GM18868 (cell line): ENCODE data around the gene PPRC1.

Experiments used
- ATAC-seq: cut with Tn5 transposase; IDR thresholded peaks from one replicate; pipeline ENCODE4 v1.9.1; 2021; ENCODE audit warnings: mild to moderate bottlenecking, moderate library complexity; ENCODE audit not compliant: unreplicated experiment

The PPRC1 gene, protein sequence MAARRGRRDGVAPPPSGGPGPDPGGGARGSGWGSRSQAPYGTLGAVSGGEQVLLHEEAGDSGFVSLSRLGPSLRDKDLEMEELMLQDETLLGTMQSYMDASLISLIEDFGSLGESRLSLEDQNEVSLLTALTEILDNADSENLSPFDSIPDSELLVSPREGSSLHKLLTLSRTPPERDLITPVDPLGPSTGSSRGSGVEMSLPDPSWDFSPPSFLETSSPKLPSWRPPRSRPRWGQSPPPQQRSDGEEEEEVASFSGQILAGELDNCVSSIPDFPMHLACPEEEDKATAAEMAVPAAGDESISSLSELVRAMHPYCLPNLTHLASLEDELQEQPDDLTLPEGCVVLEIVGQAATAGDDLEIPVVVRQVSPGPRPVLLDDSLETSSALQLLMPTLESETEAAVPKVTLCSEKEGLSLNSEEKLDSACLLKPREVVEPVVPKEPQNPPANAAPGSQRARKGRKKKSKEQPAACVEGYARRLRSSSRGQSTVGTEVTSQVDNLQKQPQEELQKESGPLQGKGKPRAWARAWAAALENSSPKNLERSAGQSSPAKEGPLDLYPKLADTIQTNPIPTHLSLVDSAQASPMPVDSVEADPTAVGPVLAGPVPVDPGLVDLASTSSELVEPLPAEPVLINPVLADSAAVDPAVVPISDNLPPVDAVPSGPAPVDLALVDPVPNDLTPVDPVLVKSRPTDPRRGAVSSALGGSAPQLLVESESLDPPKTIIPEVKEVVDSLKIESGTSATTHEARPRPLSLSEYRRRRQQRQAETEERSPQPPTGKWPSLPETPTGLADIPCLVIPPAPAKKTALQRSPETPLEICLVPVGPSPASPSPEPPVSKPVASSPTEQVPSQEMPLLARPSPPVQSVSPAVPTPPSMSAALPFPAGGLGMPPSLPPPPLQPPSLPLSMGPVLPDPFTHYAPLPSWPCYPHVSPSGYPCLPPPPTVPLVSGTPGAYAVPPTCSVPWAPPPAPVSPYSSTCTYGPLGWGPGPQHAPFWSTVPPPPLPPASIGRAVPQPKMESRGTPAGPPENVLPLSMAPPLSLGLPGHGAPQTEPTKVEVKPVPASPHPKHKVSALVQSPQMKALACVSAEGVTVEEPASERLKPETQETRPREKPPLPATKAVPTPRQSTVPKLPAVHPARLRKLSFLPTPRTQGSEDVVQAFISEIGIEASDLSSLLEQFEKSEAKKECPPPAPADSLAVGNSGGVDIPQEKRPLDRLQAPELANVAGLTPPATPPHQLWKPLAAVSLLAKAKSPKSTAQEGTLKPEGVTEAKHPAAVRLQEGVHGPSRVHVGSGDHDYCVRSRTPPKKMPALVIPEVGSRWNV (N-terminal part only)

DNA sequence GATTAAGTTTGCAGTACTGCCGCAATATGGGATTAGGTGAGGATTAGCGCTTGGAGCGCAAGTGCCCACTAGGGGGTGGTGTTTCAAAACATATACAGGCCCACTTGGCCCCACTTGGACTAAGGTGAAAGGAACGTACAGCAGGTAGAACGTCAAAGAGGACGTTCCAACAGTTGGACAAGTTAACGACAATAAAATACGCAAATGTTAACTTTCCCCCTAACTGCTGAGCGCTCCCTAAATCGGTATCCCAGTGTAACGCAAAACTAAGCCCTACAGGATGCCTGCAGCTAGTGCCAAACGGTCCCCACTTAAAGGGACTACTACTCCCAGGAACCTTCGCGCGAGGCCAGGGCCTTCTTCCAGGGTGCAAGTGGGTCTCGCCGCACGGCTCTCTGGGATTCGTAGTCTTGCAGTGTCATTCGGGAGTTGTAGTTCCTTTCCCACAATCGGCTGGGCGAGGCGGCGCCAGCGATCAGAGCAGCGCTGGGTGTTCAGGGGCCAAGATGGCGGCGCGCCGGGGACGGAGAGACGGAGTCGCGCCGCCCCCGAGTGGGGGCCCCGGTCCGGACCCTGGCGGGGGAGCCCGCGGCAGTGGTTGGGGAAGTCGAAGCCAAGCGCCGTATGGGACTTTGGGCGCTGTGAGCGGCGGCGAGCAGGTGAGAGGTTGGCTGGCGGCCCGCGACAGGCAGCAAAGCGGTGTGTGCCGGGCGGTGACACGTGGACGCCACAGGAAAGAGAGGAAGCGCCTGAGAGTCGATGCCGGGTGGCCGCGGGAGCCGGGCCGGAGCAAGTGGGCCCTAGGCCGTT is at the start of gene PPRC1:
PPRC1 (plus strand) TSS at position 478 of the 810 bp plus-strand sequence; CDS start at position 507, 29 bp downstream.
- peak; percentile 90 for ATAC-seq

DNA sequence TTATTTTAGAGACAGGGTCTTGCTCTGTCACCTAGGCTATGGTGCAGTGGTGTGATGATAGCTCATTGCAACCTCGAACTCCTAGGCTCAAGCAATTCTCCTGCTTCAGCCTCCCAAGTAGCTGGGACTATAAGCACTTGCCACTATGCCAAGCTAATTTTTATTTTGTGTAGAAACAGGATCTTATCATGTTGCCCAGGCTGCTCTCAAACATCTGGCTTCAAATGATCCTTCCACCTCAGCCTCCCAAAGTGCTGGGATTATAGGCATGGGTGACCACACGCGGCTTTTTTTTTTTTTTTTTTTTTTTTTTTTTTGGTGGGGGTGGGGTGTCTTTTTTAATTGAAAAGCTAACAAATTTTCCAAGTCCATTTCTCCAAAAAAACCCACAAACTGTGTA is 49.3 kb upstream of the PPRC1 start:
- ATAC-seq: no peak

DNA sequence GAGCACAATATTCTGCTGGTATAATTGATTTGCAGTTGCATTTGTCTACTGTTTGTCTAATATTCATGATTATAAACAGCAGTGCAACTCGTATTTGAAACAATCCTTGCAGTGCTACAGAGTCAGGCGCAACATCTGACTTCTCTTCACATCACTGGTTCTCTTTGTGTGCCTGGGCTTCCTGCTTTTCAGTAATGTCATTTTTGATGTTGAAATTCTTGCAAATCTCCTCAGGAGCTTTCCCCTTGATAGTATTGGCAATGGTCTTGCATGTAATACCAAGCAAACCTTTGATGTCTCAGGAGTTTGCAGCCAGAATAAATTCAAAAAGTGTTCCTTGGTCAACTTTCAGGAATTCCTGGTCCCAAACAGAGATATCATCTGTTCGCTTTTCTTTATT is 47.5 kb upstream of the PPRC1 start:
- ATAC-seq: no peak

DNA sequence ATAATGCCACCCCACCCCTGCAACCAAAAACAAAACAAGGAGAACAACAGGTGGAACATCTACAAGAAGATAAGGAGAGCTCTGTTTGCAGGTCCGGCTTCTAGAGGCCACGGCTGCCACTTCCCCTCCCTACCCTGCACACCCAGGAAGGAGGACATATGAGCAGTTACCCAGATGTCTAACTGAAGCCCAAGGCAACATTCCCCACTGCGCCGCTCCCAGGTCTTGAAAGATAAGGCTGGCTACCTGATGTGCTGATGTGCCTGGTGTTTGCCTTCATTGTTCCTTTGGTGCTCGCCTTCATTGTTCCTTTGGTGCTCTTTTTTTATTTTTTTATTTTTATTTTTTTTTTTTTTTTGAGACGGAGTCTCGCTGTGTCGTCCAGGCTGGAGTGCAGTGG is 46.6 kb upstream of the PPRC1 start:
- ATAC-seq: no peak

DNA sequence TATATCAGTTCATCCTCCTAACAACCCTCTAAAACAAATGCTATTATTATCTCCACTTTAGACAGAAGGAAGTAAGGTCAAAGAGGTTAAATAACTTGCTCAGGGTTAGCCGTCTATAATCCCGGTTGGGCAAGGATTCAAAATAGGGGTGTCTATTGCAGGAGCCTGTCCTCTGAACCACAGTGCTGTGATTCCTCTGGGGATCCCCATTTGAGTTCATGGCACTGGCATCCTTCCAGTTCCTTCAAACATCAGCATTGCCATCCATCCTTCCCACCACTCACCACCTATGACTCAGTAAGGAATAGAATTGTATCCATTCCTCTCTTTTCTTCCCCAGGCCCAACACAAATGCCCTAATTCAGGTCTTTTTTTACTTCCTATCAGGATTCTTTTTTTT is 42.1 kb upstream of the PPRC1 start:
- no peak for ATAC-seq

DNA sequence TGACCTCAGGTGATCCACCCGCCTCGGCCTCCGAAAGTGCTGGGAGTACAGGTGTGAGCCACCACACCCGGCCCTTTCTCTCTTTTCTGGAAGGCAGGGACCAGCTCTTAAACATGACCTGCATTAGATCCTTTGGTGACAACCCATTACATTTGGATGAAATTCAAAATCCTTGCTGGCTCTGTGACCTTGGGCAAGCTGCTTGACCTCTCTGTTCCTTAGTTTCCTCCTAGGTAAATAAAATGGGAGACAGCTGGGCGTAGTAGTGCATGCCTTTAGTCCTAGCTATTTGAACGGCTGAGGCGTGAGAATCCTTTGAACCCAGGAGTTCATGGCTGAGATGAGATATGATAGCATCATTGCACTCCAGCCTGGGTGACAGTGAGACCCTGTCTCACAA is 36.4 kb upstream of the PPRC1 start:
- no peak for ATAC-seq

DNA sequence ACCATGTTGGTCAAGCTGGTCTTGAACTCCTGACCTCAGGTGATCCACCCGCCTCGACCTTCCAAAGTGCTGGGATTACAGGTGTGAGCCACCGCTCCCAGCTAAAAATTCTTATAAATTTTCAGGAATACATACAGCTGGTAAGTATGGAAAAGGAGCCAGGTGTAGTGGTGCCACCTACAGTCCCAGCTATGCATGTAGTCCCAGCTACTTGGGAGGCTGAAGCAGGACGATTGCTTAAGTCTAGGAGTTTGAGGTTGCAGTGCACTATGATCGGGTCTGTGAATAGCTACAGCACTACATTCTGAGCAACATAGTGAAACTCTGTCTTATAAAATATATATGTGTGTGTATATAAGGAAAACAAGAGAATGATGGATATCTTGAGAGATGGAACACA is 31.7 kb upstream of the PPRC1 start:
- ATAC-seq: no peak

DNA sequence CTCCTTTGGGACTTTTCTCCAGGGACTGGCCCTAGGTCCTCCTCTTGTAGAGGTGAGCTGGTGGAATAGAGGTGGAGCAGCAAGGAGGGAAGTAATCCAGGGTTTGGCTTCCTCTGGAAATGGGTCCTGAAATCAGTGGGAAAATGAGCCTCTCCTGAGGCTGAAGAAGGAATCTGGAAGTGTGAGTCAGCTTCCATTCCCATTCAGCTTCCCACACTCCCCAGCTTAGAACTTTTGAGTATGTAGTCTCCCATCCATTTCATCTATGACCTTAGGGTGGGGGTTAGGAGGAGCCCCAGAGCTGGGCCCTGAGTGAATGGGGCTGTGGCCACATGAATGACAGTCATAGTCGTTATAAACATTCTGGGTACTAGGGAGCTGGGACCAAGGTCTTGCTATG is 30.4 kb upstream of the PPRC1 start:
- ATAC-seq: no peak

DNA sequence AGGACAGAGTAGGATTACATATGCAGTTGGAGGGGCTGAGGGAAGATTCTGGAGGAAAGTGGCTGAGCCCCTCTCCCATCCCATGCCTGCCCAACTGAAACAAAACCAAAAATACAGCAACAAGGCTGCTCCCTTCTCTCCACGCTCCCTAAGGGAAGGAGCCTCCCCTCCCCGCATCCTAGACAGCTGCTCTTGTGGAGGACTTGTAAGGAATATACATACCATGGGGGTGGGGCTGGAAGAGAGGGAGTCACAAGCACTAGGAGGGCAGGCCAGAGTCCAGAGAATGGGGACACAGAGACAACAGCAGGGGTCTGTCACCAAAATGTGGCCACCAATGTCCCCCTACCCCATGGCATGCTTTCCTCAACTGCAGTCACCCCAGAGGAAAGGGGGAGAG is 25.8 kb upstream of the PPRC1 start:
- ATAC-seq: no peak

DNA sequence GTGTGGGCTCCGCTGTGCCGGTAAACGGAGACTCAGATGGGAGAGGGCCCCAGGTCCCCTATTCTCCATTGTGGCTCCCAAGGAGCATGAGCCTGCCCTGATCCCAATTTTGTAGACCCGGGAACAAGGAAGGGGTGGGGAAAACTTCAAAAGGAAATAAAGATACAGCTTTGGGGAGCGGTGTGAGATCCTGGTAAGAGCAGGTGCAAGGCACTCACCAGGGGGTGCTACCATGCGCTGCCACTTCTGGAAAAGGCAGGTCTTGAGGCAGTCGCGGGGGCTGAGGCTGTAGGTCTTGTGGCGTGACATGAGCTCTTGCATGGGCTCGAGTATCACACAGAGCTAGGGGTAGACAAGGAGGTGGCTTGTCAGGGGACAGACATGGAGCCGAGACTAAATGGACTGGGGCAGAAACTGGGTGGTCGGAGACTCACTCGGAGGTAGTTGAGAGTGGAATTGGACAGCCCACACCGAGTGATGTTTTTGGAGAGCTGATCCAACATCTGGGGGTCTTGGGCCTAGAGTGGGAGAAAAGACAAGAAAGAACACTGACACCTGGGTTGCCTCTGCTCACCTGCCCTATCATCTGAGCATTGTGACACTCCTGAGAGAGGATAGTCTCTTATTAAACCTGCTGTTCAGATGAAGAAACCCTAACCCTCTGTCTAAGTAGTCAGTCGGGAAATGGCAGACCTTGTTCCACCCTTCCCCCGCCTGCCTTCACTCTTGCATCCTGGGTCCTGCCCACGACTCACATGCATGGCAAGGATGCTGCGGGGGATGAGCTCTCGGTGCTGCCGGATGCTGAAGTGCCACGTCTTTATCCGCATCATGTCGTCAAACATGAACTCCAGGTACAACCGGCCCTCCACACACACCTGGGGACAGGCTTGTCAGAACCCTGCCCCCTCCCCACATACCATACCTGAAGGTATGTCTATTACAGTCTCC is 23.4 kb upstream of the PPRC1 start:
- no peak for ATAC-seq

DNA sequence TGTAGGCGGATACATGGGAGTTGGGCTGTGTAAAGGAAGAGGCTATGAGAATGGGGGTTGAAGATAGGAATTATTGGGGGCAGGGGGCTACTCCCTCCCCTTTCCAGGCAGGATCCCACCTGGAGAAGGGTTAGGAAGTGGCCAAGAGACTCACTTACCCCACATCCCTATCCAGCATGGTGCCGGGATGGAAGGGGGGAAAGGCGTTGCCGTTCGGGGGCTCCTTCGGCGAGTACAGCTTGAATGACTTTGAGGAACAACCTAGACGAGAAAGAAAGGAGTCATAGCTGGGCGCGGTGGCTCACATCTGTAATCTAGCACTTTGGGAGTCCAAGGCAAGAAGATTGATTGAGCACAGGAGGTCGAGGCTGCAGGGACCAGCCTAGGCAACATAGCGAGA is 21.6 kb upstream of the PPRC1 start:
- no peak for ATAC-seq

DNA sequence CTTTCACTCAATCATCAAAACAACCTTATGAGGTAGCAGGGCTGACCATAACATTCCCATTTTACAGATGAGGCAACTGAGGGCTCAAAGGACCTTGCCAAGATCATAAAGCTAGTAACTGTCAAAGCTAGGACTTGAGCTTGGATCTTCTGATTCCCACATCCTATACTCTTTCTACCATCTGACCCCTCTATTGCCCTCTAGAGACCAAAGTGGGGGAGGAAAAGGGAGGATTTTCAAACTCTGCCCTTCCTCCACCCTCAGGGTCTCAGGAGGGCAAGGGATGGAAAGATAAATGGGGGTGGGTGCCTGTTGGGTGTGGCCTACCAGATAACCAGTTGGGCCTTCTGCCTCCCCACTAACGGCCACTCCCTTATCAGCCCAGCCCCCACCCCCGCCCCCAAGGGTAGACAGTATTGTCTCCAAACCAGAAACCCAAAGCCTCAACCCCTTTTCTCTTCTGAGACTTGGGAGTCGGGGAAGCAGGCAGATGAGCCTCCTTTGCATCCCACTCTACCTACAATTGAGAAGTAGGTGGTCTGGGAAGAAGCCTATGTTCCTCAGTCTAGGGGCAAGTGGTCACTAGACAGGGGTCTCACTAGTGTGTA is 20.5 kb upstream of the PPRC1 start:
- no peak for ATAC-seq

DNA sequence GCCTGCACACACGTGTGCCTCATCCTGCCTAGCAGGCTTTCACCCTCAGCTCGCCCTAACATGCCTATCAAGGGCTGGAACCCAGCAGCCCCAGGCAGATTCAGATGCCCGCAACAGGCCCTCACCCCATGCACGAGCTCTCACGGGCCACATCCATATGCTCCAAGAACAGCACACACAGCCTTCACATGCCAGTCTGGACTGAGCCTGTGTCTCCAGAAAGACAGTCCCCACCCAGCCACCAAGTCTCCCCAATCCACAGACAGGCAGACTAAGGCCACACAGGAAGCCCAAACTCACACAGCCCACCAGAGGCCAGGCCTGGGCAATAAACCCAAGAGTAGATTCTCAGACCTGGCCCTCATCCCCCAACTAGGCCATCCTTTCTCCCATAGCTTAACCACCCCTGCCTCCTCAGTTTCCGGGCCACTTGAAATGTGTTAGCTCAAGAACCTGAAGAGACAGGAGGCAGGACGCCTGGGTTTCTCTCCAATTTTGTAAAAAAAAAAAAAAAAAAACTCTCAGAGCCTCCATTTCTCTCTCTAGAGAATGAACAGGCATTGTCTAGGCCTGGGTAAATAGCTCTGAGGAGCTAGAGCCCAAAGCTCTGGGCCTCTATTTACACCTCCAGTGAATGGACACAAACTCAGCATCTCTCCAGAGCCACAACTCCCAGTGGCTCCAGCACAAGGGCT is 19.4 kb upstream of the PPRC1 start:
- no peak for ATAC-seq

DNA sequence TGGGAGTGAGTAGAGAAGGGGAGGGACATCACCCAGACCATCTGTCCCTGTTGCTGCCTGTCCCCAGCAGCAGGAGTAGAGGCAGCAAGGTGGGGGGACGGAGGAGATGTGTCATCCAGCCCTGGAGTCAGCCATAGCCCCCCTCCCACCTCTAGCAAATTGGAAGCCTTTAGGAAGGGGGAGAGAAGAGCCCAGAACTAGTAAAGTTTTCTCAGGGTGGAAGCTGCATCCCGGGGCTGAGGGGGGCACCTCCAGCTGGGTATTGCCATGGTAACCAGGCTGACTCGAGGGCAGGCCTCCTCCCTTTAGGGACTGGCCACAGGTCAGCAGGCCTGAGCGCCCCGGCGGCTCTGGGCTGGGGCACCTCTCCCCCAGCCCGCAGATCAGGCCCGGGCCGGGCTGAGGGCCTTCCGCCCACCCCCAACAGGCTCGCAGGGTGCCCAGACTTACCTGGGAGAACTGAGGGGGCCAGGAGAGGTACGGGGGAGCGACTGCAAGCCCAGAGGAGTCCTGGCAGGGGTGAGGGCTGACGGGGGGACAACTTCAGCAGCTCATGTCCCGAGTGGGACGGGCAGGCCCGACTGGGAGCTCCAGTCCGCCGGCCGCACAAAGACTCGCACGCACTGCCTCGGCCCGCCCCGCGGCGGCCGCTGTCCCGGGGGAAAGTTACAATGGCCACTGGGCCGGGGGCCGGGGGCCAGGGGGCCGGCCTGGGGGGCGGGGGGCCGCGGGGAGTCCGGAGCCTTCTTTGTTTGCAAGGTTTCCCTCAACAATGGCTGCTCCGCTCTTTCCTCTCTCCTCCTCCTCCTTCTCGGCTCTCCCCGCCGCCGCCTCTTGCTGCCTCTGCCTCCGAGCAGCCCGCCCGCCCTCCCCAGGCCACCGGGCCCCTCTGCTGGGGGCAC is 18.6 kb upstream of the PPRC1 start:
- ATAC-seq: peak; percentile 6

DNA sequence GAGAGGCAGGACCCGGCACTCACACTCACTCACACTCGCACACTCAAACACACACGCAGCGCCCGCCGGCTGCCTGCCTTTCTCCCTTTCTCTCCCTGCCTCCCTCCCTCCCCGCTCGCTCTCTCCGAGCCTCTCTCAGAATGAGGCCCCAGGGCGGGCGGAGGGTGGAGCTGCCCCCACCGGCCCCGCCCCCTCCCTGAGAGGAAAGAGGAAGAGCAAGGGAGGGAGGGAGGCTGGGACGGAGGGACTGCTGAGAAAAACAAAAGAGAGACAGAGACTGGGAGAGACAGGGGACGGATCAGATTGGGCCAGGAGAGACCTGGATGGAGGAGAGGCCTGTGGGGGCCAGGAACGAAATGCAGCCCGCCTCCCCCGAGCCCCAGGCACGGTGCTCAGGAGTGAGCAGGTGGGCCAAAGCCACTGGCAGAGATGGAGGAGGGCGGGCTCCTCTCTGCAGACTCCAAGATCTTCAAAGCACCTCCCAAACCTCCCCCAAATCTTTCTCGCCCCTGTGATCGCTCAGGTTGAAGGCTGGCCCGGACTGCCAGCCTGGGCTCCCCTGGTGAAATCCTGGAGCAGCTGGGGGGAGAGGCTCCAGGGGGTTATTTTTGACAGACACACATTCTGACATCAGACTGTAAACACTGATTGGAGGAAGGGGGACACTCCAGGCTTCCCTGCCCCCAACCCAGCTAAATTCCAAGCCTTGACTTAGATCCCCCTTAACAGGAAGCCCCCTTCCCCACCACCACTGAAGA is 17.8 kb upstream of the PPRC1 start:
- ATAC-seq: peak; percentile 56

DNA sequence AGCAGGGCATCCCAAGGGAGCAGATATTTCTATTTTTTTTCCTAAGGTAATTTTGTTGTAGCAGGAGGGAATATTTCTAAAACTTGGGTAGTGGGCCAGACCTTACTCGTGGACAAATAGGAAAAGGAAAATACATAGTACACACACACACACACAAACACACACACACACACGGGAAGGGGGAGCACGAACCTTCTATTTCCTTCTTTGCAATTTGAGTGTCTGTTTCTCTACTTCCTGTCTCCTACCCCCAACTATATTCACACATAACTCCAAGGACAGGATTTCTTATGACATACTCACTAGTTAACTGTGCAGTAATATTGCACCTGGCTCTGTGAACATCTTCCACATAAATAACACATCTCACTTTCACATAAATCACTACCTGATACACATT is 17.1 kb upstream of the PPRC1 start:
- no peak for ATAC-seq
